Measurements from ENCODE around the gene TRIM22. TPM values are rescaled to one million over a fixed set of nuclear protein-coding genes. Genes with fewer than 3 reads are reported as not detected.
A peak's percentile ranks its signal among the peaks of the same experiment; 100 is the strongest.
"Not testable (repeated sequence)": the region's sequence is repeated elsewhere in the genome, so short reads cannot be mapped to it uniquely, and the experiment has no call there.

TRIM22 gene
- total RNA-seq, 1 donor from 2014 or later: 203 TPM

DNA sequence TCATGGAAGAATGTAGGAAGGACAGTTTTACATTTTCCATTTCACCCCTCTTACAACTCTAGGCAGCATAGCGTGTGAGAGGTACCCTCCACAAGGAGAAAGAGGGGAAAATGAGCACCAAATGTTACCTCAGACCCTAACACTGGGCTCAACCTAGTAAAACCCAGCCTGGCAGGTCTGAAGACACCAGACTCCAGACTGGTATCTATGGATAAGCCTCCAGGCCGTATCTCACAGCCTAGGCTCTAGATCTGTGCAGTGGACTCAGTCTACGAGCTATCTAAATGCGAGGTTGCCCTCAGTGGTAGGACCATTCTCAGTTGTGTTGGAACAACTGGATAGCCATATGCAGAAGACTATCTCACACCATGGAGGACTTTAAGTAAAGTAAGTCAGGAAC is 15.2 kb upstream of the TRIM22 start:
- ATAC-seq (no peak), DNase-seq (no peak)
- TF ChIP-seq, protein P1, sequence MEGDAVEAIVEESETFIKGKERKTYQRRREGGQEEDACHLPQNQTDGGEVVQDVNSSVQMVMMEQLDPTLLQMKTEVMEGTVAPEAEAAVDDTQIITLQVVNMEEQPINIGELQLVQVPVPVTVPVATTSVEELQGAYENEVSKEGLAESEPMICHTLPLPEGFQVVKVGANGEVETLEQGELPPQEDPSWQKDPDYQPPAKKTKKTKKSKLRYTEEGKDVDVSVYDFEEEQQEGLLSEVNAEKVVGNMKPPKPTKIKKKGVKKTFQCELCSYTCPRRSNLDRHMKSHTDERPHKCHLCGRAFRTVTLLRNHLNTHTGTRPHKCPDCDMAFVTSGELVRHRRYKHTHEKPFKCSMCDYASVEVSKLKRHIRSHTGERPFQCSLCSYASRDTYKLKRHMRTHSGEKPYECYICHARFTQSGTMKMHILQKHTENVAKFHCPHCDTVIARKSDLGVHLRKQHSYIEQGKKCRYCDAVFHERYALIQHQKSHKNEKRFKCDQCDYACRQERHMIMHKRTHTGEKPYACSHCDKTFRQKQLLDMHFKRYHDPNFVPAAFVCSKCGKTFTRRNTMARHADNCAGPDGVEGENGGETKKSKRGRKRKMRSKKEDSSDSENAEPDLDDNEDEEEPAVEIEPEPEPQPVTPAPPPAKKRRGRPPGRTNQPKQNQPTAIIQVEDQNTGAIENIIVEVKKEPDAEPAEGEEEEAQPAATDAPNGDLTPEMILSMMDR (IDR thresholded peaks at IDR 0.05): no peak
- intact Hi-C loops (cut with DNase I): no loop called here
- Histone ChIP-seq H3K36me3 (peaks cover 41% of the 10 kb centered on the region), H3K27me3 (no peaks in the 10 kb centered on the region), H3K9me3 (no peaks in the 10 kb centered on the region), H3K27ac (no peak overlapping the region), H3K4me3 (no peak overlapping the region), H3K4me1 (no peaks in the 10 kb centered on the region)

DNA sequence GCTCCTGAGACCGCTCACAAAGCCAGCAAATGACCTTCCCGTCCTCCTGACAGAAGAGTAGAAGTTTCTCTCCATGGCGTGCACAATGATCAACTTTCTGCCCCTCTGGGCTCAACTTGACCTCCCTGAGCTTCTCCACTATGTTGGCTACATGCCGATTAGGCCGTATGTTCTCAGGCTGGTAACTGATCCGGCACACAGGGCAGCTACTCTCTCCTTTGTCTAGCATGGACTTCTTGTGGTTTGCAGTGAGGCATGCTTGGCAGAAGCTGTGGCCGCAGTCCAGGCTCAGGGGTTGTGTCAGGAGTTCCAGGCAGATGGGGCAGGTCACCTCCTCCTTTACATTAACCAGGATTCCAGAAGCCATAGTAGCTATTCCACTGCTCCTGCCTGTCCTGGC is 9.8 kb upstream of the TRIM22 start:
- ATAC-seq (no peak), DNase-seq (no peak)
- intact Hi-C loops (cut with DNase I): no loop called here

DNA sequence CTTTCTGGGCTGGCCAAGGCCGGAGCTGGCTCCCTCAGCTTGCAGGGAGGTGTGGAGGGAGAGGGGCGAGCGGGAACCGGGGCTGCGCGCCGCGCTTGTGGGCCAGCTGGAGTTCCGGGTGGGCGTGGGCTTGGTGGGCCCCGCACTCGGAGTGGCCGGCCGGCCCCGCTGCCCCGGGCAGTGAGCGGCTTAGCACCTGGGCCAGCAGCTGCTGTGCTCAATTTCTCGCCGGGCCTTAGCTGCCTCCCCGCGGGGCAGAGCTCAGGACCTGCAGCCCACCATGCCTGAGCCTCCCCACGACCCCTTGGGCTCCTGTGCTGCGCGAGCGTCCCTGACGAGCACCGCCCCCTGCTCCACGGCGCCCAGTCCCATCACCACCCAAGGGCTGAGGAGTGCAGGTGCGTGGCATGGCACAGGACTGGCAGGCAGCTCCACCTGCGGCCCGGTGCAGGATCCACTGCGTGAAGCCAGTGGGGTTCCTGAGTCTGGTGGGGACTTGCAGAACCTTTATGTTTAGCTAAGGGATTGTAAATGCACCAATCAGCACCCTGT is 6.6 kb upstream of the TRIM22 start:
- H3K9me3 ChIP-seq; H3K27me3 ChIP-seq; DNase-seq; ATAC-seq; H3K4me3 ChIP-seq; intact Hi-C loops (cut with DNase I); H3K4me1 ChIP-seq; H3K27ac ChIP-seq: not testable (repeated sequence)
- peaks cover 23% of the 10 kb centered on the region for H3K36me3 ChIP-seq

More for the DNA sequence above, 9.8 kb upstream of the TRIM22 start:
- no peaks in the 10 kb centered on the region for H3K27me3 ChIP-seq
- H3K4me3 ChIP-seq: no peak overlapping the region
- no peak overlapping the region for H3K27ac ChIP-seq
- H3K36me3 ChIP-seq: peaks cover 29% of the 10 kb centered on the region
- TF ChIP-seq, protein P1 (IDR thresholded peaks at IDR 0.05): no peak
- H3K4me1 ChIP-seq: no peaks in the 10 kb centered on the region
- no peaks in the 10 kb centered on the region for H3K9me3 ChIP-seq

DNA sequence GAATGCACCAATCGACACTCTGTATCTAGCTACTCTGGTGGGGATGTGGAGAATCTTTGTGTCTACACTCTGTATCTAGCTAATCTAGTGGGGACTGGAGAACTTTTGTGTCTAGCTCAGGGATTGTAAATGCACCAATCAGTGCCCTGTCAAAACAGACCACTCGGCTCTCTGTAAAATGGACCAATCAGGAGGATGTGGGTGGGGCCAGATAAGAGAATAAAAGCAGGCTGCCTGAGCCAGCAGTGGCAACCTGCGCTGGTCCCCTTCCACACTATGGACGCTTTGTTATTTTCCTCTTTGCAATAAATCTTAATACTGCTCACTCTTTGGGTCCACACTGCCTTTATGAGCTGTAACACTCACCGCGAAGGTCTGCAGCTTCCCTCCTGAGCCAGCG is 6.0 kb upstream of the TRIM22 start:
- intact Hi-C loops (cut with DNase I); ATAC-seq; DNase-seq; H3K9me3 ChIP-seq; H3K4me1 ChIP-seq; H3K27me3 ChIP-seq: not testable (repeated sequence)
- Histone ChIP-seq H3K36me3 (peaks cover 16% of the 10 kb centered on the region), H3K27ac (peak overlapping the region; percentile 83), H3K4me3 (peak overlapping the region; percentile 68)

DNA sequence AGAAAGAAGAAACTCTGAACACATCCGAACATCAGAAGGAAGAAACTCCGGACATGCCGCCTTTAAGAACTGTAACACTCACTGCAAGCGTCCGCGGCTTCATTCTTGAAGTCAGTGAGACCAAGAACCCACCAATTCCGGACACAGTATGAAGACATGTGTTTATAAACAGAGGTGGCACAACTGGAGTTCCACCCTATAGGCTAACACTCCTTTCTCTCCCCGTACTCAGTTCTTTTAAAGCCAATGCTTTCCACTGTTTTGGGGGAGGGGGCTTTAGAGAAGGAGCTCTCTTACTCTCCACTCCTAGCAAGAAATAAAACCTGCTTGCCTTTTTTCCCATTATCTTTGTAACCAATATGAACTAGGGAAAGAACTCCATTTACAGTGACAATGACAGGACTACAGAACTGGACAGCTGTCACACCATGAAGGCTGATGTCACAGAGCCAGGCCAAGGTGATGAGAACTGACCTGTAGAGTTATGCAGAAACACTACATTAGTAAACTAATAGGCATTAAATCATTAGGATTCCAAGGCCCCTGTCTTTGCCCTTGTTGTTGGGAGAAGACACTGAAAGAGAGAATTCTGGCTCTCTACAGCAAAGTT is 5.4 kb upstream of the TRIM22 start:
- TF ChIP-seq, protein P1 (IDR thresholded peaks at IDR 0.05): no peak
- Histone ChIP-seq H3K9me3 (no peaks in the 10 kb centered on the region), H3K36me3 (peaks cover 11% of the 10 kb centered on the region)

DNA sequence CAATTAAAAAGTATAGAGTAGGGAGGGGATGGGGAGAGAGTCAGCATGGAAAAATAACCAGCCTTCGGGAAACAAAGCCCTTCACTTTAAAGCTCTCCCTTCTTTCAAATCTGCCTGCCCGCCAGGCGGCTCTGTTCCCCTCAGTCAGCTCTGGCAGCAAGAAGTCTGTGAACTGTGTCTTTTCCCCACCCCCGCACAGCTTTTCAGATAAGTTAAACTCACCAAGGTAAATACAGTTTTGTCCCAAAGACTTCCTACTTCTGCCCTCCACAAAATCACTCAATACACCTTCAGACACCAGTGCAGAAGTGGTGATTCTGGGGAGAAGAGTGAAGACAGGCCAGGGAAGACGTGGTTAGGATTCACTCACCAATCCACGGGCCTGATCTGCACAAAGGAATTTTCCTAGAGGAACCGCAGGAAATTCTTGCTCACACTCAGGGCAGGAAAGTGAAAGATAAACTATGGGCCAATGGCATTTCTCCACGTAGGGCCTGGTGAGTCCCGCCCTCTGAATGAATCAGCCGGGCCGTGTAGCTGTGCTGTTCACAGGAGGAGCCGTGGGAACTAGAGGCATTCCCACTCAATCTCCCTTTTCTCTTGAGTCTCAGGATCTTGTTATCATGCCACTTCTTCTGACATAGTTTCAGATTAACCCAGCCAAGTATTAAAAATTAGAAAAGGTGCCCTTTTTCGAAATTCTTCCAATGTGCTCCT is 4.8 kb upstream of the TRIM22 start, which contains the start of gene TRIM5:
TRIM5 (minus strand) TSS at position 429 of the 717 bp plus-strand sequence. CDS start 4,897 bp downstream, outside the sequence.
- peak within 1 kb of the TSS; percentile 83 for H3K27ac ChIP-seq
- H3K9me3 ChIP-seq: no peaks in the 10 kb centered on the region
- peak within 1 kb of the TSS; percentile 68 for H3K4me3 ChIP-seq
- DNase-seq (peak; percentile 88), ATAC-seq (peak; percentile 95)
- H3K27me3 ChIP-seq: no peaks in the 10 kb centered on the region
- peaks cover 15% of the 10 kb centered on the region for H3K4me1 ChIP-seq
- peaks cover 5% of the 10 kb centered on the region for H3K36me3 ChIP-seq
- intact Hi-C loops (cut with DNase I): no loop called here
- TF ChIP-seq, protein P1 (IDR thresholded peaks at IDR 0.05): peak; percentile 55

More for the DNA sequence above, 5.4 kb upstream of the TRIM22 start:
- Histone ChIP-seq H3K27ac (peak overlapping the region; percentile 83), H3K4me1 (peaks cover 13% of the 10 kb centered on the region), H3K4me3 (peak overlapping the region; percentile 68), H3K27me3 (no peaks in the 10 kb centered on the region)
- ATAC-seq: no peak
- intact Hi-C loops (cut with DNase I): no loop called here
- DNase-seq: no peak

All from upper lobe of right lung (tissue), 1 donor.